Activated naive CD4-positive, alpha-beta T cell treated with anti-CD3 and anti-CD28 coated beads, Interleukin-2, amount 50 U/mL, for 72 hours (primary cell): Measurements from ENCODE around the gene APIP. TPM values are rescaled to one million over a fixed set of nuclear protein-coding genes. Genes with fewer than 3 reads are reported as not detected.
"Not testable (repeated sequence)": the region's sequence is repeated elsewhere in the genome, so short reads cannot be mapped to it uniquely, and the experiment has no call there.

Experiments used
- ATAC-seq, 2 donors: fragments of 150-1000 bp; cut with Tn5 transposase; 2 replicates each; pipeline ENCODE4 v1.10.0; 2021; ENCODE audit warnings: mild to moderate bottlenecking in 2 of 2, moderate library complexity in 2 of 2
- DNase-seq, 2 donors: peaks; one replicate each; pipeline ENCODE4 v3.0.0; 2021 to 2022; ENCODE audit warnings: low spot score in 2 of 2
- H3K27ac Mint-ChIP-seq, 2 donors: one replicate each; pipeline ENCODE4 v1.8.0; 2022; ENCODE audit warnings: mild to moderate bottlenecking in 2 of 2, mixed read lengths in 2 of 2
- H3K36me3 Mint-ChIP-seq, 2 donors: one replicate each; pipeline ENCODE4 v1.8.0; 2022; ENCODE audit warnings: mixed read lengths in 2 of 2
- H3K9me3 Mint-ChIP-seq, 2 donors: one replicate each; pipeline ENCODE4 v1.8.0; 2022; ENCODE audit warnings: mixed read lengths in 2 of 2
- total RNA-seq, 2 donors: library from RNA; stranded (reverse); gene quantifications; one replicate each; pipeline ENCODE4 v1.2.3, GENCODE V29; 2022

Gene APIP
- total RNA-seq, 2 donors from 2014 or later = 29.4 to 30.1 TPM

- ATAC-seq (no peak), DNase-seq (no peak)
- Mint-ChIP-seq H3K27ac (no peak overlapping the region), H3K36me3 (peaks cover 21 to 22% of the 10 kb centered on the region in 2 donors), H3K9me3 (peaks cover 0 to 5% of the 10 kb centered on the region in 2 donors)
These were observed 8.1 kb downstream of the APIP start for GRCh38 chr11:34907934-34908593.

- ATAC-seq (no peak), DNase-seq (no peak)
- peaks cover 33 to 38% of the 10 kb centered on the region in 2 donors for H3K36me3 Mint-ChIP-seq
- peaks cover 4 to 9% of the 10 kb centered on the region in 2 donors for H3K9me3 Mint-ChIP-seq
- H3K27ac Mint-ChIP-seq = no peak overlapping the region
These were observed 10.5 kb downstream of the APIP start for GRCh38 chr11:34905666-34906065.

GRCh38 chr11:34904421-34904955 is 11.7 kb downstream of the APIP start:
- DNase-seq = no peak
- peaks cover 10 to 21% of the 10 kb centered on the region in 2 donors for H3K9me3 Mint-ChIP-seq
- no peak for ATAC-seq
- no peak overlapping the region for H3K27ac Mint-ChIP-seq
- H3K36me3 Mint-ChIP-seq = peaks cover 45 to 50% of the 10 kb centered on the region in 2 donors

GRCh38 chr11:34899633-34900016 is 16.6 kb downstream of the APIP start:
- DNase-seq = no peak
- H3K27ac Mint-ChIP-seq = no peak overlapping the region
- no peak for ATAC-seq
- peaks cover 27 to 43% of the 10 kb centered on the region in 2 donors for H3K9me3 Mint-ChIP-seq
- H3K36me3 Mint-ChIP-seq = peaks cover 61 to 68% of the 10 kb centered on the region in 2 donors

DNA sequence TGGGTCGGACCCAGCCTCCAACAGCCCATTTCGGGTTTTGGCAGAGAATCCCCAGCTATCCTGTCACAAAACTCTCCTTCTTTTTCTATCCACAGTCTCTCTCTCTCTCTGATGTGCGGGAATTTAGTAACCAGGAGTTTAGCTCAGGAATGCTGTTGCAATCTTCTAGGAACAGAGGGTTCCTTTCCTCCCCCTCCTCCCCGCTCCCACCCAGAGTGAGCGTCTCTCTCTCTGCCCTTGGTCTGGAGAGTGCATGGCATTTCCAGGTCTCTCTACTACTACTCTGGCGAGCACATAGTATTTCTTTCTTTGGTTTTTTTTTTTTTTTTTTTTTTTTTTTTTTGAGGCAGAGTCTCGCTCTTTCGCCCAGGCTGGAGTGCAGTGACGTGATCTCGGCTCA is 17.7 kb downstream of the APIP start:
- H3K9me3 Mint-ChIP-seq = peaks cover 27 to 43% of the 10 kb centered on the region in 2 donors
- ATAC-seq (no peak), DNase-seq (no peak)
- H3K27ac Mint-ChIP-seq = no peak overlapping the region
- H3K36me3 Mint-ChIP-seq = peaks cover 50 to 58% of the 10 kb centered on the region in 2 donors

- DNase-seq (no peak), ATAC-seq (no peak)
- no peak overlapping the region for H3K27ac Mint-ChIP-seq
- peaks cover 27 to 38% of the 10 kb centered on the region in 2 donors for H3K9me3 Mint-ChIP-seq
- H3K36me3 Mint-ChIP-seq = peaks cover 43 to 52% of the 10 kb centered on the region in 2 donors
These were observed 18.9 kb downstream of the APIP start for GRCh38 chr11:34897171-34897870.

DNA sequence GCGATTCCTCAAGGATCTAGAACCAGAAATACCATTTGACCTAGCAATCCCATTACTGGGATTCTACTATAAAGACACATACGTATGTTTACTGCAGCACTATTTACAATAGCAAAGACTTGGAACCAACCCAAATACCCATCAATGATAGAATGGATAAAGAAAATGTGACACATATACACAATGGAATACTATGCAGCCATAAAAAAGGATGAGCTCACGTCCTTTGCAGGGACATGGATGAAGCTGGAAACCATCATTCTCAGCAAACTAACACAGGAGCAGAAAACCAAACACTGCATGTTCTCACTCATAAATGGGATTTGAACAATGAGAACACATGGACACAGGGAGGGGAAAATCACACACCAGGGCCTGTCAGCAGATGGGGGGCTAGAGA is 20.0 kb downstream of the APIP start:
- not testable (repeated sequence) for ATAC-seq, H3K27ac Mint-ChIP-seq, DNase-seq
- Mint-ChIP-seq H3K9me3 (peaks cover 23 to 38% of the 10 kb centered on the region in 2 donors), H3K36me3 (peaks cover 35 to 46% of the 10 kb centered on the region in 2 donors)

DNA sequence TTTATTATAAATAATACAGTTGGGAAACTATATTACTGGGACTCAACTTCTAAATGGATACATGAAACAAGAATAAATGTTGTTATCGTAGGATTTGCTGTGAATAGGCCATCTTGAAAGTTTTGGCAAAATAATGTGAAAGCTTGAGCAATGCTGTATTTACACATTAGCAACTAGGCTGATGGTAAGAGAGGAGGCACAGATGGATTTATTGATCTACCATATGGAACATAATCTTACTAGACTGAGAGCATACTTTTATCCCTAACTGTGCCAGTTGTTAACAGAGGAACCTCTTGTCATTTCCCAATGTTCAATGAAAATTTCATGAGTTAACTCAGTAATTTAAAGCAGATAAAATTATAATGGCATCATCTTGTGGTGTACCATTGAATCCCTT is 22.8 kb downstream of the APIP start:
- DNase-seq = no peak
- Mint-ChIP-seq H3K27ac (no peak overlapping the region), H3K36me3 (peaks cover 8 to 19% of the 10 kb centered on the region in 2 donors), H3K9me3 (peaks cover 10 to 15% of the 10 kb centered on the region in 2 donors)
- no peak for ATAC-seq

DNA sequence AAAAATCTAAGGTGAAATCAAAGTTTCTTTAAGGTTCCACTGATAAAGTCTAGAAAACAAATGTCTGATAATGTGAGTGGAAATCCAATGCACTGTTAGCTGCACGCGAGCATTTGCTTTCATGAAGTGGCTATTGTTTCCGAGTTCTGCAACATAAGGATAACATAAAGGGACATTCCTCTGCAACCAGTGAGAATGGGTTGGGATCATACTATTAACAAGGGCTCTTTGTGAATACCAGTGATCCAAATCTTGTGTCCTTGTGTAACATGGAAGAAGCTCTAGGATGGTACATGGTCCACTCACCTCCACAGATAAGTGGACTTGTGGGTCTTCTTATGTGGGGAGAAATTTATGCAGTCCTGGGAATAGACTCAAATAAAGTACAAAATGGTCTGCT is 24.6 kb downstream of the APIP start:
- no peak for DNase-seq
- Mint-ChIP-seq H3K36me3 (peaks cover 0 to 8% of the 10 kb centered on the region in 2 donors), H3K9me3 (peaks cover 3 to 6% of the 10 kb centered on the region in 2 donors), H3K27ac (no peak overlapping the region)
- no peak for ATAC-seq

DNA sequence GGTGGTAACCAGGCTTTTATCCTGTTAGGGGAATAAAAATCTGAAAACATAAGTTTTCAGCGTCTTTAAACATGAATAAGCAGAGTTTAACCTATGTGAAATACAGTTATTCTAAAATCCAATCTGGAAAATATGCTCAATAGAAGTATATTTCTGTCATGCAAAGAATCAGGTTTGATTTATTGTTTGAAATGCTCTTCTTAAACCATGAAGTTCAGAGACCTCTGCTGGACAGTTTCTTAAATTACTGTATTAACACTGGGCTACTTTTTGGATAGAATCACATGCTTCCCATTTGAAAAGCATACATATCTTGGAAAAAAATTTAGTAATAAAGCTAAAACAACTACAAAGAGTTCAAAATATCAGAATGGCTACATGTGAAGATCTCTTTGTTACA is 25.4 kb downstream of the APIP start:
- H3K27ac Mint-ChIP-seq = no peak overlapping the region
- no peaks in the 10 kb centered on the region for H3K36me3 Mint-ChIP-seq
- no peak for ATAC-seq
- H3K9me3 Mint-ChIP-seq = no peaks in the 10 kb centered on the region
- DNase-seq = no peak

GRCh38 chr11:34890089-34890488 is 26.1 kb downstream of the APIP start:
- Mint-ChIP-seq H3K9me3 (no peaks in the 10 kb centered on the region), H3K27ac (no peak overlapping the region), H3K36me3 (no peaks in the 10 kb centered on the region)
- no peak for DNase-seq
- ATAC-seq = no peak

- Mint-ChIP-seq H3K27ac (no peak overlapping the region), H3K9me3 (no peaks in the 10 kb centered on the region), H3K36me3 (peaks cover 5 to 6% of the 10 kb centered on the region in 2 donors)
- no peak for ATAC-seq
- DNase-seq = no peak
These were observed 28.9 kb downstream of the APIP start for GRCh38 chr11:34887260-34887659.

DNA sequence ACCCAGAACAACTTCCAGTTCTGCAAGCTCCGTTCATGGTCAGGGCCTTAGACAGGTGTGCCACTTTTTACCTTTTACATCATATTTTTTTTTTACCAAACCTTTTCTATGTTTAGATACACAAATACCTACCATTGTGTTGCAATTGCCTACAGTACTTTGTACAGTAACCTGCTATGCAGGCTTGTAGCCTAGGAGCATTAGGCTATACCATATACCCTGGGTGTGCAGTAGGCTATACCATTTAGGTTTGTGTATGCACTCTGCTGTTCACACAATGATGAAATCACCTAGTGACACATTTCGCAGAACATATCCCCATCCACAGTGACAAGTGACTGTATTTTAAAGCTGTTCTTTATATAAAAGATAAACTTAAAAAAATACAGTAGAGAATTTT is 29.6 kb downstream of the APIP start:
- peaks cover 5 to 11% of the 10 kb centered on the region in 2 donors for H3K36me3 Mint-ChIP-seq
- H3K27ac Mint-ChIP-seq = no peak overlapping the region
- no peak for ATAC-seq
- DNase-seq = no peak
- no peaks in the 10 kb centered on the region for H3K9me3 Mint-ChIP-seq

DNA sequence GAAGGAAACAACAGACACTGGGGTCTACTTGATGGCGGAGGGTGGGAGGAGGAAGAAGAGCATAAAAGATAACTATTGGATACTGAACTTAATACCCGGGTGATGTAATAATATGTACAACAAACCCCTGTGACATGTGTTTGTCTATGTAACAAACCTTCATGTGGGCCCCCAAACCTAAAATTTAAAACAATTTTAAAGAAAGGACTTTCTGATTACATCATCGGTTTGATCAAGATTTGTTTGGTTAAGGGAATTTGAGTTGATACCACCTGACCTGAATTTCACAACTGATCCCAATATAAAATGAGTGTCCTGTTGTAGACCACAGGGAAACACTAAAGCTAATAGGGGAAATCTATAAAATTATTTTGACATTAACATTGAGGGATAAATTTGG is 34.3 kb downstream of the APIP start:
- H3K36me3 Mint-ChIP-seq = peaks cover 5 to 15% of the 10 kb centered on the region in 2 donors
- H3K9me3 Mint-ChIP-seq = no peaks in the 10 kb centered on the region
- no peak for DNase-seq
- H3K27ac Mint-ChIP-seq = no peak overlapping the region
- no peak for ATAC-seq

GRCh38 chr11:34877375-34877975 is 38.7 kb downstream of the APIP start:
- Mint-ChIP-seq H3K9me3 (no peaks in the 10 kb centered on the region), H3K27ac (no peak overlapping the region), H3K36me3 (peaks cover 0 to 9% of the 10 kb centered on the region in 2 donors)
- no peak for DNase-seq
- ATAC-seq = no peak

DNA sequence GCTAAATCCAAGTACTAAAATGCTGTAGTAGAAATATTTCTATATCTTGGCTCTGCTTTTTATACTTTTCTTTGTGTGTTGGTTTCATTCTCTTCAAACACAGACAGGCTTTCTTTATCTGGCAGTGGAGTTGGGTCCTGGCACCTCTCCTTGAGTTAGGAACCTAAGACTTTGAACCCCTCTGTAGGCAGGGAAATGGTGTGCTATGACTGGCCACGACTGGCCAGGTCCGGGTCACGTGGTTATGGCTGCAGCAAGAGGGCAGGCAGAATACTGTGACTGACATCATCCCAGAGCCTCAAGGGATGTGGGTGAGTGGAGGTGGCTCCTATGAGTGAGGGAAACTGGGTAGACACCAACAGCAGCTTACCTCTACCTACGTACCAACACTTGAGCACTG is 42.0 kb downstream of the APIP start:
- ATAC-seq (no peak), DNase-seq (no peak)
- H3K27ac Mint-ChIP-seq = no peak overlapping the region
- H3K36me3 Mint-ChIP-seq = no peaks in the 10 kb centered on the region
- H3K9me3 Mint-ChIP-seq = no peaks in the 10 kb centered on the region

DNA sequence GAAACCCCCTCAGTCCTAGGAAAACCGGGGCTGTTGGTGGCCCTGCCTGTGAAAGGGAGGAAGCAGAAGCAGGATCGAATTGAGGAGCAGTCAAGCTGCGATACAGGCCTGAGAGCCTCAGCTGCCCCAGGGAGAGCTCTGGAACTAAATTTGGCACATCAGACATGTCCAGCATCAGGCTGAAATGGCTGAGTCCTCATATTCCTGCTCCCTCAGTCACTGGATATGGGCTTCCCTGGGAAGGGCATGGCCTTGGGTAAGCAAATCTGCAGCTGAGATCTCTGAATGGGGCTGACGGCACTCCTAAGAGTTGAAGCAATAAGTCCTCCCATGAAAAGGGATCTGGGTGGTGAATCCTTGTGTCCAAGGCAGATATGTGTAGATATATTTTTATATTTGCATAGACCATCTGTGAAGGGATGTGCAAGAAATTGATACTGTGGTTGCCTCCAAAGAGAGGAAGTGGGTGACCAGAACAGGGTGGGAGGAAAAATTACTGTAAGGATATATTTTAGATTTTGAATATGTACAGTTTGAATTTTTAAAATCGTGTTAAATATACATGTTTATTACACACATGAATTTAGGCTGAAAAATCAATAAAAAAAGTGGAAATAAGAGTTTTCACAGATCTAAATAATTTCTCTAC is 45.5 kb downstream of the APIP start:
- no peaks in the 10 kb centered on the region for H3K9me3 Mint-ChIP-seq
- DNase-seq (no peak), ATAC-seq (no peak)
- H3K27ac Mint-ChIP-seq = no peak overlapping the region
- H3K36me3 Mint-ChIP-seq = no peaks in the 10 kb centered on the region
